ENCODE data around the gene CNOT6L. TPM values are rescaled to one million over a fixed set of nuclear protein-coding genes. Genes with fewer than 3 reads are reported as not detected.

The CNOT6L gene
- total RNA-seq, 1 donor = 14.2 TPM

- DNase-seq (ENCODE audit: low read depth) = no peak
- no peak for TF ChIP-seq CTCF (IDR thresholded peaks at IDR 0.05; ENCODE audit: insufficient read depth, low read depth, low read length)
- no peak overlapping the region for H3K4me3 ChIP-seq (ENCODE audit: low read depth, low read length)
These were observed 153.6 kb downstream of the CNOT6L start for GRCh38 chr4:77665381-77666069.

Small RNAs within 50 kb of the gene (small RNA-seq; reads per million reads assigned to genes)
- gene AC112225.1 (not detected), gene RF00612 (not detected)

Other genes with a start within 250 kb of the CNOT6L start
- gene CXCL13, start 213.5 kb downstream of the CNOT6L start, total RNA-seq = under 0.01 TPM in 1 of 2 replicates, not detected in the other
- gene MRPL1, start 43.5 kb upstream of the CNOT6L start, total RNA-seq = 26.7 and 42.3 TPM in 2 replicates
- 0.97 and 1.3 TPM in 2 replicates for gene FRAS1, start 238.0 kb upstream of the CNOT6L start, total RNA-seq